HEK293 (cell line): ENCODE data around the gene ETHE1.

Experiments
- CTCF ChIA-PET: fragments of 350-600 bp; formaldehyde crosslinking; extraction: SDS; loops from one replicate; lab custom pipeline; 2021; ENCODE audit warnings: antibody characterized with exemption; lab: Yijun Ruan, JAX
- POLR2A ChIA-PET: fragments of 300-600 bp; formaldehyde crosslinking; extraction: SDS; loops from one replicate; lab custom pipeline; 2020; ENCODE audit warnings: antibody characterized with exemption, inconsistent platforms; lab: Yijun Ruan, JAX
- H3K27ac ChIP-seq: fragments of 200-500 bp; sonication (Bioruptor generic); 2 replicates; pipeline ENCODE4 v1.5.1; 2014; ENCODE audit warnings: low read depth, low read length, control low read depth, inconsistent platforms; ENCODE audit errors: extremely low read depth
- H3K36me3 ChIP-seq, 2 experiments: fragments of 200-500 bp in 1 of 2; sonication (Bioruptor generic) in 1 of 2; 1 replicate in 1 of 2; 2 replicates in 1 of 2; pipeline ENCODE4 v1.5.1; 2014 to 2017; ENCODE audit warnings: inconsistent platforms in 2 of 2, low read length in 2 of 2; ENCODE audit not compliant: control insufficient read depth in 2 of 2, insufficient read depth in 1 of 2
- H3K4me1 ChIP-seq: fragments of 200-500 bp; sonication (Bioruptor generic); 2 replicates; pipeline ENCODE4 v1.5.1; 2014; ENCODE audit warnings: mild to moderate bottlenecking, low read length, inconsistent platforms; ENCODE audit not compliant: control insufficient read depth, insufficient read depth
- H3K4me3 ChIP-seq: 2 replicates; pipeline ENCODE4 v1.5.1; 2011; ENCODE audit warnings: low read depth, mild to moderate bottlenecking, control low read depth, low read length, moderate library complexity
- H3K9me3 ChIP-seq: fragments of 200-500 bp; sonication (Bioruptor generic); 2 replicates; pipeline ENCODE4 v1.5.1; 2014; ENCODE audit warnings: low read depth, low read length, inconsistent platforms; ENCODE audit not compliant: control insufficient read depth, insufficient read depth
- FEZF1 ChIP-seq: fragments of 450-650 bp; formaldehyde crosslinking; IDR thresholded peaks from 2 replicates; pipeline ENCODE4 v1.5.1; 2016; ENCODE audit warnings: missing biosample characterization, missing genetic modification characterization
- GLIS1 ChIP-seq: fragments of 450-650 bp; formaldehyde crosslinking; IDR thresholded peaks from 2 replicates; pipeline ENCODE4 v1.5.1; 2016; ENCODE audit warnings: missing biosample characterization, missing genetic modification characterization
- SP7 ChIP-seq: fragments of 450-650 bp; formaldehyde crosslinking; IDR thresholded peaks from 2 replicates; pipeline ENCODE4 v1.5.1; 2016; ENCODE audit warnings: missing biosample characterization, missing genetic modification characterization
- TRIM28 ChIP-seq: IDR thresholded peaks from 2 replicates; pipeline ENCODE4 v1.6.1; 2011; ENCODE audit warnings: low read length, control low read depth, borderline replicate concordance
- YY1 ChIP-seq: fragments of 450-650 bp; formaldehyde crosslinking; IDR thresholded peaks from 2 replicates; pipeline ENCODE4 v1.5.1; 2018; ENCODE audit warnings: missing biosample characterization, missing genetic modification characterization
- ZBTB17 ChIP-seq: fragments of 450-650 bp; formaldehyde crosslinking; IDR thresholded peaks from 2 replicates; pipeline ENCODE4 v1.5.1; 2016; ENCODE audit warnings: missing biosample characterization, missing genetic modification characterization
- ZFHX2 ChIP-seq: fragments of 450-650 bp; formaldehyde crosslinking; conservative IDR thresholded peaks from 2 replicates; pipeline ENCODE4 v1.5.1; 2016; ENCODE audit warnings: missing biosample characterization, missing genetic modification characterization
- ZIC2 ChIP-seq: fragments of 450-650 bp; formaldehyde crosslinking; IDR thresholded peaks from 2 replicates; pipeline ENCODE4 v1.5.1; 2016; ENCODE audit warnings: missing biosample characterization, missing genetic modification characterization
- ZNF433 ChIP-seq: fragments of 450-650 bp; formaldehyde crosslinking; IDR thresholded peaks from 2 replicates; pipeline ENCODE4 v1.5.1; 2016; ENCODE audit warnings: missing biosample characterization, missing genetic modification characterization, low read depth
- ZNF600 ChIP-seq: fragments of 450-650 bp; formaldehyde crosslinking; IDR thresholded peaks from 2 replicates; pipeline ENCODE4 v1.5.1; 2016; ENCODE audit warnings: missing biosample characterization, missing genetic modification characterization
- ZNF664 ChIP-seq: fragments of 450-650 bp; formaldehyde crosslinking; IDR thresholded peaks from 2 replicates; pipeline ENCODE4 v1.5.1; 2016; ENCODE audit warnings: missing biosample characterization, missing genetic modification characterization
- ZNF677 ChIP-seq: fragments of 450-650 bp; IDR thresholded peaks from 2 replicates; pipeline ENCODE4 v1.5.0; 2018; ENCODE audit warnings: missing biosample characterization, mild to moderate bottlenecking, missing genetic modification characterization, moderate library complexity
- TF ChIP-seq, protein P1 (sequence below): fragments of 450-650 bp; formaldehyde crosslinking; optimal IDR thresholded peaks from 2 replicates; pipeline ENCODE3; 2016; ENCODE audit warnings: missing biosample characterization, mild to moderate bottlenecking, missing genetic modification characterization
- TF ChIP-seq, protein P2 (sequence below): fragments of 450-650 bp; formaldehyde crosslinking; IDR thresholded peaks from 2 replicates; pipeline ENCODE4 v1.5.1; 2017; ENCODE audit warnings: missing biosample characterization, missing genetic modification characterization
- TF ChIP-seq, protein P3 (sequence below): fragments of 450-650 bp; formaldehyde crosslinking; IDR thresholded peaks from 2 replicates; pipeline ENCODE4 v1.5.0; 2017; ENCODE audit warnings: missing biosample characterization, missing genetic modification characterization, borderline replicate concordance

ETHE1 gene

DNA sequence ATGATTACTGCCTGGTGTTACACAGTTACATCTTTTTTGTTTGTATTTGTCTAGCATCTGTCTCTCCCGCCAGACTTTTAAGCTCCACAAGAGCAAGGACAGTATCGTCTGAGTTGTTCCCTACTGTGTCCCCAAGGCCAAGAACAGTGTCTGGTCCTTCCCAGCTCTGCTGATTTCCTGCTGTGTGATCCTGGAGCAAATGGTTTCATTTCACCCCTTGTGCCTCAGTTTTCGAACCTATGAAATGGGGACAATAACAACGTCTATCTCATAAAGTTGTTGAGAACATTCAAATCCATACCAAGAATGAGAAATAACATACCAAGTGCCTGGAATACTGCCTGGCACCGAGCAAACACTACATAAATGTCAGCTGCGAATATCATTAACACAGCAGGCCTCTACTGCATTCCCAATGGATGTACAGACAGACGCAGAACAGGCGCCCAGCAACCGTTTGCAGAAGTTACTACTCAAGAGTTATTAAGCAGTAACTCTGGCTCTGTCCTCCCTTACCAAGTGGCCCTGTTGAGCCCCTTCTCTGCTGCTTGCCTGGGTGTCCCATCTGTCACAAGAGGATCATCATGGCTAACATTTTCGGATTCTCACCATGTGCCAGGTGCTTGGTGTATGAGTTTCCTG lies 36.9 kb upstream of the ETHE1 start (continued):
- TF ChIP-seq ZNF664 (tag by site-specific recombination), result no peak

DNA sequence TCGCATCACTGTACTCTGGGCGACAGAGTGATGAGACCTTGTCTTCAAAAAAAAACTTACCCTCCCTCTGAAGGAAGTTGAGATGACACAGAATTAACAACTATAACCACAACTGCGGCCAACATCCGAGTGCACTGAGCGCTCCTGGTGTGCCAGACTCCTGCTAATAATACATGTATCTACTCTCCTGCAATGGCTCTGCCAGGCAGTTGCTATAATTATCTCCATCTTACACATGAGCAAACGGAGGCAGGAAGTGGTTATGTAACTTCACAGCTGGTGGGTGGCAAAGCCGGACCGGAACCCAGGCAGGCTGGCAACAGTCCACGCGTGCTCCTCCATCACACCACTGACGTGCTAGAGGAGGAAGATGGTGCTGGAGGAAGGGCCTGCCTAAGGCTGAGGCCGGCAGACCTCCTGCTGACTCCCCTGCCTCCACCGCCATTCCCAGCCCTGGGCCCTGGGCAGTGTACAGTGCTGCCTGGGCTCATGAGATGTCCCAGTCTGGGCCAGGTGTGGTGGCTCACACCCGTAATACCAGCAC lies 35.8 kb upstream of the ETHE1 start:
- Histone ChIP-seq H3K4me1 (peaks cover 2% of the 10 kb centered on the region; the same call in 1 of the 2 replicates), H3K36me3 (peaks cover 46 to 86% of the 10 kb centered on the region in 2 experiments), H3K27ac (0 out of 2 replicates have a peak overlapping the region, but pooled peaks have one; percentile 9), H3K9me3 (no peaks in the 10 kb centered on the region; the same call in 1 of the 2 replicates), H3K4me3 (no peak overlapping the region)
- CTCF ChIA-PET, result interaction anchor here (0.6 to 12.5 kb wide), 3 partner anchors 7 to 116 kb away, joined by 3 to 167 read pairs (median 3); no protein-coding TSS in a partner anchor
- TF ChIP-seq, protein P1, sequence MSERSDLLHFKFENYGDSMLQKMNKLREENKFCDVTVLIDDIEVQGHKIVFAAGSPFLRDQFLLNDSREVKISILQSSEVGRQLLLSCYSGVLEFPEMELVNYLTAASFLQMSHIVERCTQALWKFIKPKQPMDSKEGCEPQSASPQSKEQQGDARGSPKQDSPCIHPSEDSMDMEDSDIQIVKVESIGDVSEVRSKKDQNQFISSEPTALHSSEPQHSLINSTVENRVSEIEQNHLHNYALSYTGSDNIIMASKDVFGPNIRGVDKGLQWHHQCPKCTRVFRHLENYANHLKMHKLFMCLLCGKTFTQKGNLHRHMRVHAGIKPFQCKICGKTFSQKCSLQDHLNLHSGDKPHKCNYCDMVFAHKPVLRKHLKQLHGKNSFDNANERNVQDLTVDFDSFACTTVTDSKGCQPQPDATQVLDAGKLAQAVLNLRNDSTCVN, result peak; percentile 4
- TF ChIP-seq ZBTB17 (tag by site-specific recombination) (0 out of 2 replicates have a peak, but pooled peaks have one; percentile 18), GLIS1 (tag by site-specific recombination) (peak; percentile 26; the same call in 1 of the 2 replicates), FEZF1 (0 out of 2 replicates have a peak, but pooled peaks have one; percentile 16), ZNF677 (tag by site-specific recombination) (no peak), SP7 (tag by site-specific recombination) (peak; percentile 56), ZIC2 (peak; percentile 63), ZNF433 (tag by site-specific recombination) (no peak), ZFHX2 (peak; percentile 43; the same call in 1 of the 2 replicates), ZNF600 (peak; percentile 89), TRIM28 (no peak)
- TF ChIP-seq, protein P2, sequence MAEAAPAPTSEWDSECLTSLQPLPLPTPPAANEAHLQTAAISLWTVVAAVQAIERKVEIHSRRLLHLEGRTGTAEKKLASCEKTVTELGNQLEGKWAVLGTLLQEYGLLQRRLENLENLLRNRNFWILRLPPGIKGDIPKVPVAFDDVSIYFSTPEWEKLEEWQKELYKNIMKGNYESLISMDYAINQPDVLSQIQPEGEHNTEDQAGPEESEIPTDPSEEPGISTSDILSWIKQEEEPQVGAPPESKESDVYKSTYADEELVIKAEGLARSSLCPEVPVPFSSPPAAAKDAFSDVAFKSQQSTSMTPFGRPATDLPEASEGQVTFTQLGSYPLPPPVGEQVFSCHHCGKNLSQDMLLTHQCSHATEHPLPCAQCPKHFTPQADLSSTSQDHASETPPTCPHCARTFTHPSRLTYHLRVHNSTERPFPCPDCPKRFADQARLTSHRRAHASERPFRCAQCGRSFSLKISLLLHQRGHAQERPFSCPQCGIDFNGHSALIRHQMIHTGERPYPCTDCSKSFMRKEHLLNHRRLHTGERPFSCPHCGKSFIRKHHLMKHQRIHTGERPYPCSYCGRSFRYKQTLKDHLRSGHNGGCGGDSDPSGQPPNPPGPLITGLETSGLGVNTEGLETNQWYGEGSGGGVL (tag by site-specific recombination), result no peak
- POLR2A ChIA-PET, result interaction anchor here (1.0 kb wide), 1 partner anchor 13 kb away, joined by 4 read pairs; the partner anchor contains the start of genes PINLYP and XRCC1

DNA sequence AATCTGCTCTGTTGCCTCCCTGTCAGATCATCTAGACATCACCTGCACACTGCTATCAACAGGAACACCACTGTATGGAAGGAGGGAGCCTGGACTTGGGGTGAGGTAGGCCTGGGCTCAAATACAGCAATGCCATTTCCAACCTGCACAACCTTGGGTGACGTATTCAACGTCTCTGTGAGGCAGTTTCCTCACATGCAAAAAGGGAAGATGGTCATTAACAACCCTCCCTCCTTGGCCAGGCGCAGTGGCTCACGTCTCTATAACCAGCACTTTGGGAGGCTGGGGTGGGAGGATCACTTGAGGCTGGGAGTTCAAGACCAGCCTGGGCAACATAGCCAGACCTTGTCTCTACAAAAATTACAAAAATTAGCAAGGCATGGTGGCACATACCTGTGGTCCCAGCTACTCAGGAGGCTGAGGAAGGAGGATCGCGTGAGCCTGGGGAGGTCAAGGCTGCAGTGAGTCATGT lies 35.3 kb upstream of the ETHE1 start:
- POLR2A ChIA-PET, result no interaction called here
- no peak for TF ChIP-seq YY1 (tag by site-specific recombination)
- TF ChIP-seq, protein P3, sequence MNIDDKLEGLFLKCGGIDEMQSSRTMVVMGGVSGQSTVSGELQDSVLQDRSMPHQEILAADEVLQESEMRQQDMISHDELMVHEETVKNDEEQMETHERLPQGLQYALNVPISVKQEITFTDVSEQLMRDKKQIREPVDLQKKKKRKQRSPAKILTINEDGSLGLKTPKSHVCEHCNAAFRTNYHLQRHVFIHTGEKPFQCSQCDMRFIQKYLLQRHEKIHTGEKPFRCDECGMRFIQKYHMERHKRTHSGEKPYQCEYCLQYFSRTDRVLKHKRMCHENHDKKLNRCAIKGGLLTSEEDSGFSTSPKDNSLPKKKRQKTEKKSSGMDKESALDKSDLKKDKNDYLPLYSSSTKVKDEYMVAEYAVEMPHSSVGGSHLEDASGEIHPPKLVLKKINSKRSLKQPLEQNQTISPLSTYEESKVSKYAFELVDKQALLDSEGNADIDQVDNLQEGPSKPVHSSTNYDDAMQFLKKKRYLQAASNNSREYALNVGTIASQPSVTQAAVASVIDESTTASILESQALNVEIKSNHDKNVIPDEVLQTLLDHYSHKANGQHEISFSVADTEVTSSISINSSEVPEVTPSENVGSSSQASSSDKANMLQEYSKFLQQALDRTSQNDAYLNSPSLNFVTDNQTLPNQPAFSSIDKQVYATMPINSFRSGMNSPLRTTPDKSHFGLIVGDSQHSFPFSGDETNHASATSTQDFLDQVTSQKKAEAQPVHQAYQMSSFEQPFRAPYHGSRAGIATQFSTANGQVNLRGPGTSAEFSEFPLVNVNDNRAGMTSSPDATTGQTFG (tag by site-specific recombination), result peak; percentile 37; the same call in 1 of the 2 replicates
- 0 out of 2 replicates have a peak overlapping the region, but pooled peaks have one; percentile 4 for H3K27ac ChIP-seq

More for the DNA sequence above, 35.3 kb upstream of the ETHE1 start:
- H3K9me3 ChIP-seq, result no peaks in the 10 kb centered on the region; the same call in 1 of the 2 replicates
- CTCF ChIA-PET, result interaction anchor here (0.6 to 1.7 kb wide), 4 partner anchors 32 to 115 kb away, joined by 3 to 9 read pairs (median 4); no protein-coding TSS in a partner anchor
- H3K4me1 ChIP-seq, result peaks cover 2% of the 10 kb centered on the region; the same call in 1 of the 2 replicates
- H3K4me3 ChIP-seq, result no peak overlapping the region
- peaks cover 49 to 88% of the 10 kb centered on the region in 2 experiments for H3K36me3 ChIP-seq
